ENCODE data around the gene FOXO3. TPM values are rescaled to one million over a fixed set of nuclear protein-coding genes. Genes with fewer than 3 reads are reported as not detected.
"Not testable (repeated sequence)": the region's sequence is repeated elsewhere in the genome, so short reads cannot be mapped to it uniquely, and the experiment has no call there.

FOXO3 gene
- total RNA-seq = 21.3 and 22.2 TPM in 2 replicates

- peak; percentile 92 for DNase-seq
Measured at GRCh38 chr6:108560463-108561308, at the start of gene FOXO3. FOXO3 (plus strand) TSS chr6:108560917; CDS start chr6:108561209, 292 bp downstream.

GRCh38 chr6:108518714-108519576 is 41.8 kb upstream of the FOXO3 start:
- DNase-seq = peak; percentile 45

- DNase-seq = no peak
Measured at GRCh38 chr6:108521616-108522107, 39.1 kb upstream of the FOXO3 start.

- no peak for DNase-seq
Measured at GRCh38 chr6:108523697-108524096, 37.0 kb upstream of the FOXO3 start.

- no peak for DNase-seq
Measured at GRCh38 chr6:108524528-108525248, 36.0 kb upstream of the FOXO3 start.

GRCh38 chr6:108526739-108527174 is 34.0 kb upstream of the FOXO3 start:
- peak; percentile 69 for DNase-seq

GRCh38 chr6:108528878-108529277 is 31.8 kb upstream of the FOXO3 start:
- DNase-seq = no peak

- DNase-seq = no peak
Measured at GRCh38 chr6:108531332-108531731, 29.4 kb upstream of the FOXO3 start.

GRCh38 chr6:108535114-108535742 is 25.5 kb upstream of the FOXO3 start:
- no peak for DNase-seq

- not testable (repeated sequence) for DNase-seq
Measured at GRCh38 chr6:108535920-108536535, 24.7 kb upstream of the FOXO3 start.

- peak; percentile 88 for DNase-seq
Measured at GRCh38 chr6:108541843-108542759, 18.6 kb upstream of the FOXO3 start.

- DNase-seq = no peak
Measured at GRCh38 chr6:108543175-108543940, 17.4 kb upstream of the FOXO3 start.

- DNase-seq = no peak
Measured at GRCh38 chr6:108544606-108545005, 16.1 kb upstream of the FOXO3 start.

- DNase-seq = no peak
Measured at GRCh38 chr6:108546079-108547049, 14.4 kb upstream of the FOXO3 start.

- DNase-seq = no peak
Measured at GRCh38 chr6:108549241-108549640, 11.5 kb upstream of the FOXO3 start.

- peak; percentile 7 for DNase-seq
Measured at GRCh38 chr6:108549741-108550140, 11.0 kb upstream of the FOXO3 start.

GRCh38 chr6:108550256-108550655 is 10.5 kb upstream of the FOXO3 start:
- DNase-seq = no peak

GRCh38 chr6:108555399-108556052 is 5.2 kb upstream of the FOXO3 start:
- DNase-seq = no peak
